Fibroblast of skin of left quadriceps (primary cell): ENCODE results near the gene CANT1.
A peak's percentile ranks its signal among the peaks of the same experiment; 100 is the strongest.
"Not testable (repeated sequence)": the region's sequence is repeated elsewhere in the genome, so short reads cannot be mapped to it uniquely, and the experiment has no call there.

Experiments
- DNase-seq, 2 experiments: peaks; one replicate each; pipeline ENCODE4 v3.0.0-alpha.2; 2013; ENCODE audit warnings: low read depth in 2 of 2

CANT1 gene

GRCh38 chr17:79043191-79043930 lies 33.8 kb upstream of the CANT1 start:
- no peak for DNase-seq

GRCh38 chr17:79042421-79043190 lies 33.0 kb upstream of the CANT1 start:
- DNase-seq, result peak in 1 of 2 experiments; percentile 23

GRCh38 chr17:79041723-79042420 lies 32.3 kb upstream of the CANT1 start:
- DNase-seq, result no peak

- no peak for DNase-seq
Measured at GRCh38 chr17:79041041-79041570, 31.5 kb upstream of the CANT1 start.

- DNase-seq, result no peak
Measured at GRCh38 chr17:79039886-79040285, 30.3 kb upstream of the CANT1 start.

- DNase-seq, result no peak
Measured at GRCh38 chr17:79039171-79039570, 29.6 kb upstream of the CANT1 start.

GRCh38 chr17:79038545-79039135 lies 29.1 kb upstream of the CANT1 start:
- peak; percentile 81 to 84 for DNase-seq

GRCh38 chr17:79036596-79036995 lies 27.0 kb upstream of the CANT1 start:
- DNase-seq, result peak; percentile 61 to 67

GRCh38 chr17:79036181-79036580 lies 26.6 kb upstream of the CANT1 start:
- DNase-seq, result no peak

- DNase-seq, result no peak
Measured at GRCh38 chr17:79035686-79036085, 26.1 kb upstream of the CANT1 start.

- DNase-seq, result no peak
Measured at GRCh38 chr17:79034931-79035485, 25.4 kb upstream of the CANT1 start.

- no peak for DNase-seq
Measured at GRCh38 chr17:79033741-79034501, 24.4 kb upstream of the CANT1 start.

GRCh38 chr17:79033046-79033616 lies 23.6 kb upstream of the CANT1 start:
- no peak for DNase-seq

- no peak for DNase-seq
Measured at GRCh38 chr17:79031996-79032875, 22.7 kb upstream of the CANT1 start.

GRCh38 chr17:79030636-79031035 lies 21.1 kb upstream of the CANT1 start:
- DNase-seq, result not testable (repeated sequence)

GRCh38 chr17:79029327-79030009 lies 19.9 kb upstream of the CANT1 start:
- DNase-seq, result no peak

GRCh38 chr17:79028496-79029326 lies 19.1 kb upstream of the CANT1 start:
- DNase-seq, result no peak

GRCh38 chr17:79027925-79028491 lies 18.4 kb upstream of the CANT1 start:
- no peak for DNase-seq
